ENCODE results near the gene SOHLH1. TPM values are rescaled to one million over a fixed set of nuclear protein-coding genes. Genes with fewer than 3 reads are reported as not detected.

Gene SOHLH1
- total RNA-seq, 1 donor from 2014 or later = not detected

GRCh38 chr9:135666534-135667462 lies 32.5 kb downstream of the SOHLH1 start:
- intact Hi-C loops (cut with DNase I) = no loop called here
- no peak for DNase-seq (ENCODE audit: low spot score)
- ATAC-seq = no peak

GRCh38 chr9:135665795-135666189 lies 33.5 kb downstream of the SOHLH1 start:
- ATAC-seq (no peak), DNase-seq (ENCODE audit: low spot score) (no peak)
- intact Hi-C loops (cut with DNase I) = no loop called here

GRCh38 chr9:135664801-135665794 lies 34.2 kb downstream of the SOHLH1 start:
- intact Hi-C loops (cut with DNase I) = no loop called here

GRCh38 chr9:135664266-135664665 lies 35.0 kb downstream of the SOHLH1 start:
- intact Hi-C loops (cut with DNase I) = no loop called here
- ATAC-seq = no peak
- DNase-seq (ENCODE audit: low spot score) = no peak

More at GRCh38 chr9:135664801-135665794, 34.2 kb downstream of the SOHLH1 start:
- no peak for ATAC-seq
- no peak for DNase-seq (ENCODE audit: low spot score)

GRCh38 chr9:135663857-135664256 lies 35.4 kb downstream of the SOHLH1 start:
- DNase-seq (ENCODE audit: low spot score) = no peak
- no peak for ATAC-seq
- intact Hi-C loops (cut with DNase I) = no loop called here

GRCh38 chr9:135663451-135663770 lies 35.9 kb downstream of the SOHLH1 start:
- intact Hi-C loops (cut with DNase I) = no loop called here
- ATAC-seq (no peak), DNase-seq (ENCODE audit: low spot score) (no peak)

GRCh38 chr9:135662758-135663450 lies 36.4 kb downstream of the SOHLH1 start, which contains the start of gene LCN9:
TSS of gene LCN9 (plus strand) at chr9:135663309. CDS start at chr9:135663322, 13 bp downstream.
- ATAC-seq (no peak), DNase-seq (ENCODE audit: low spot score) (no peak)
- intact Hi-C loops (cut with DNase I) = no loop called here

GRCh38 chr9:135661816-135662560 lies 37.3 kb downstream of the SOHLH1 start:
- intact Hi-C loops (cut with DNase I) = no loop called here
- ATAC-seq = no peak
- no peak for DNase-seq (ENCODE audit: low spot score)

GRCh38 chr9:135660407-135660806 lies 38.9 kb downstream of the SOHLH1 start:
- no peak for DNase-seq (ENCODE audit: low spot score)
- no peak for ATAC-seq
- intact Hi-C loops (cut with DNase I) = no loop called here

GRCh38 chr9:135659252-135659651 lies 40.0 kb downstream of the SOHLH1 start:
- ATAC-seq (no peak), DNase-seq (ENCODE audit: low spot score) (no peak)
- intact Hi-C loops (cut with DNase I) = no loop called here

- DNase-seq (ENCODE audit: low spot score) (no peak), ATAC-seq (no peak)
- intact Hi-C loops (cut with DNase I) = no loop called here
Measured at GRCh38 chr9:135657416-135657815, 41.9 kb downstream of the SOHLH1 start.

- DNase-seq (ENCODE audit: low spot score) (no peak), ATAC-seq (no peak)
- intact Hi-C loops (cut with DNase I) = no loop called here
Measured at GRCh38 chr9:135655317-135655716, 44.0 kb downstream of the SOHLH1 start.

GRCh38 chr9:135650408-135650807 lies 48.9 kb downstream of the SOHLH1 start:
- intact Hi-C loops (cut with DNase I) = no loop called here
- ATAC-seq = no peak
- no peak for DNase-seq (ENCODE audit: low spot score)

GRCh38 chr9:135649508-135649907 lies 49.8 kb downstream of the SOHLH1 start:
- ATAC-seq (no peak), DNase-seq (ENCODE audit: low spot score) (no peak)
- intact Hi-C loops (cut with DNase I) = no loop called here

GRCh38 chr9:135648494-135649410 lies 50.5 kb downstream of the SOHLH1 start:
- intact Hi-C loops (cut with DNase I) = no loop called here
- no peak for ATAC-seq
- DNase-seq (ENCODE audit: low spot score) = no peak

- no peak for DNase-seq (ENCODE audit: low spot score)
- intact Hi-C loops (cut with DNase I) = no loop called here
Measured at GRCh38 chr9:135647884-135648283, 51.4 kb downstream of the SOHLH1 start.

GRCh38 chr9:135644631-135645218 lies 54.6 kb downstream of the SOHLH1 start:
- ATAC-seq = no peak
- no peak for DNase-seq (ENCODE audit: low spot score)
- intact Hi-C loops (cut with DNase I) = no loop called here

More at GRCh38 chr9:135647884-135648283, 51.4 kb downstream of the SOHLH1 start:
- ATAC-seq = no peak
